Pancreas (tissue), 10 donors: ENCODE measurements around the gene RFX6. TPM values are rescaled to one million over a fixed set of nuclear protein-coding genes. Genes with fewer than 3 reads are reported as not detected.

Source experiments
- ATAC-seq, 4 donors: fragments of 200-7000 bp; cut with Tn5 transposase; one replicate each; pipeline versions ENCODE4 v1.8.0 to v1.9.1; 2020; ENCODE audit warnings: mild to moderate bottlenecking in 4 of 4, moderate library complexity in 4 of 4
- DNase-seq, 6 donors: peaks; one replicate each; pipeline ENCODE4 v3.0.0-alpha.2; 2020
- FAIRE-seq: peaks from 2 replicates; lab custom pipeline; 2012; peaks lifted over from hg19 to GRCh38; lab: Jason Lieb, UNC
- H3K27ac ChIP-seq, 4 donors: fragments of 200-600 bp; sonication (generic); 1 replicate in 3 of 4; 2 replicates in 1 of 4; pipeline versions ENCODE4 v1.5.0 to v1.8.0; 2020
- H3K27me3 ChIP-seq, 4 donors: fragments of 200-600 bp; one replicate each; pipeline ENCODE4 v1.8.0; 2021
- H3K36me3 ChIP-seq, 3 donors: fragments of 200-600 bp; sonication (generic) in 1 of 3; one replicate each; pipeline versions ENCODE4 v1.5.0 to v1.8.0; 2020 to 2021
- H3K4me1 ChIP-seq, 3 donors: fragments of 200-600 bp; one replicate each; pipeline ENCODE4 v1.8.0; 2021
- H3K4me3 ChIP-seq, 4 donors: fragments of 200-600 bp; sonication (generic) in 2 of 4; one replicate each; pipeline versions ENCODE4 v1.5.0 to v1.8.0; 2020 to 2021
- H3K9me3 ChIP-seq, 4 donors: fragments of 200-600 bp; one replicate each; pipeline ENCODE4 v1.8.0; 2021
- WGBS, 2 donors: extraction: QIAGEN DNeasy Blood & Tissue Kit; methylation state at CpG; one replicate each; pipeline ENCODE4 v1.1.7; 2013; 5-methylcytosine and 5-hydroxymethylcytosine counted together
- intact Hi-C, 3 donors: fragments of 100-400 bp; cut with DNase I; formaldehyde crosslinking; loops; one replicate each; pipeline versions ENCODE4 v1.11.1 to v1.14.2; 2022
- polyA plus RNA-seq, 2 donors: library from polyadenylated mRNA; stranded (reverse); fragments of 200-250 nt; gene quantifications; one replicate each; pipeline ENCODE4 v1.2.3, GENCODE V29; 2013
- total RNA-seq, 6 donors: library from RNA; stranded (reverse); fragmentation: NEBNext Ultra II Directional in 4 of 6; extraction: Animal tissue kit (Norgen Biotek cat#: 25700) in 4 of 6; gene quantifications; one replicate each; pipeline versions ENCODE4 v1.2.1 to v1.2.4, GENCODE V29; 2021 to 2023
- TF ChIP-seq, protein P1 (sequence below), 4 donors: fragments of 200-600 bp; sonication (generic) in 3 of 4; IDR thresholded peaks; one replicate each; pipeline versions ENCODE4 v1.5.0 to v1.8.0; 2021; ENCODE audit warnings: antibody characterized with exemption in 4 of 4
- donor health status: healthy with polysubstance abuse.
- donor health status: DM: no; HTN: no; CAD: no; lungs with moderate emphysema.
- donor health status: DM: no; HTN: no; CAD: no.
- donor health status: control.
- donor health status: control.
- donor health status: Bipolar disorder and iron deficiency.
- donor health status: DM: yes; HTN: yes; CAD: no.
- donor health status: DM: no; HTN: no; CAD: no.
- donor health status: DM: no; HTN: no; CAD: no.
- donor health status: DM: yes; HTN: yes; CAD: no.

Gene RFX6
- total and polyA plus RNA-seq, 8 donors, result 0.51 to 20.8 (median 2.3) TPM

DNA sequence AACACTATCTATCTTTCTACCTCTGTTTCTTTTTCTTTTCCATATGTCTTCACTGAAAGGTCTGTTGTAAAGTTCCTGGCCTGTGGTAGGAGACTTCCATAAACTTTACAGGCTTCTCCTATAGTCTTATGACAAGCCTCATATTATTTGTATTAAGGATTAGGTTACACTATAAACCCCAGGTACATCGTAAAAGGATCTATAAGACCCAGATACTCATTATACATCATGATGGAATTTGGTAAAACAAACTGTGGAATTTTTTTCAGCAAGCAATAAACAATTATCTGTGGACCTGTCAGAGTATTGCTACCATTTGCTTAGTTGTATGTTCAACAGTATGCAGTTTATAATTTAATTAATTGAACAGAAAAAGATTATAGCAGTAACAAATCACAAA is 55.5 kb downstream of the RFX6 start:
- no peaks in the 10 kb centered on the region for H3K9me3 ChIP-seq
- no peak overlapping the region for H3K4me3 ChIP-seq
- no peaks in the 10 kb centered on the region for H3K27me3 ChIP-seq
- intact Hi-C loops, result no loop called here
- H3K4me1 ChIP-seq, result no peaks in the 10 kb centered on the region
- ATAC-seq, result no peak
- WGBS, 2 donors, result 63 to 74% methylated on average over 1 of the region's 1 CpG
- no peak for DNase-seq
- no peak for FAIRE-seq
- H3K27ac ChIP-seq, result no peak overlapping the region
- TF ChIP-seq, protein P1, sequence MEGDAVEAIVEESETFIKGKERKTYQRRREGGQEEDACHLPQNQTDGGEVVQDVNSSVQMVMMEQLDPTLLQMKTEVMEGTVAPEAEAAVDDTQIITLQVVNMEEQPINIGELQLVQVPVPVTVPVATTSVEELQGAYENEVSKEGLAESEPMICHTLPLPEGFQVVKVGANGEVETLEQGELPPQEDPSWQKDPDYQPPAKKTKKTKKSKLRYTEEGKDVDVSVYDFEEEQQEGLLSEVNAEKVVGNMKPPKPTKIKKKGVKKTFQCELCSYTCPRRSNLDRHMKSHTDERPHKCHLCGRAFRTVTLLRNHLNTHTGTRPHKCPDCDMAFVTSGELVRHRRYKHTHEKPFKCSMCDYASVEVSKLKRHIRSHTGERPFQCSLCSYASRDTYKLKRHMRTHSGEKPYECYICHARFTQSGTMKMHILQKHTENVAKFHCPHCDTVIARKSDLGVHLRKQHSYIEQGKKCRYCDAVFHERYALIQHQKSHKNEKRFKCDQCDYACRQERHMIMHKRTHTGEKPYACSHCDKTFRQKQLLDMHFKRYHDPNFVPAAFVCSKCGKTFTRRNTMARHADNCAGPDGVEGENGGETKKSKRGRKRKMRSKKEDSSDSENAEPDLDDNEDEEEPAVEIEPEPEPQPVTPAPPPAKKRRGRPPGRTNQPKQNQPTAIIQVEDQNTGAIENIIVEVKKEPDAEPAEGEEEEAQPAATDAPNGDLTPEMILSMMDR (IDR thresholded peaks at IDR 0.05), result no peak
- no peaks in the 10 kb centered on the region for H3K36me3 ChIP-seq

DNA sequence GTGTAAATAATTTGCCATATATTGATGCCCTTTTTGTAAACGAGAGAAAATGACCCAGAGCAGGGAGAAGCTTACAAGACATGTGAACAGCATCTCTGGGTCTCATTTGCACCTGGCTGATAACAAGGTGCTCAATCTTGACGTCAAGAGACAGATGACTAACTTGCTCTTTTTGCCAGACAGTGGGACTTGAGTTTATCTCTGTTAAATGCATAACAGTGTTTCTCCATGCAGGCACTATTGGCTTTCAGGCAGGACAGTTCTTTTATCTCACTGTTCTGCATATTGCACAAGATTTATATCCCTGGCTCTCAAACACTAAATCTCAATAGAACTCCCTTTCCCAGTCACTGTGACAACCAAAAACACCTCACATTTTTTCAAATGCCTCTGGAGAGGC is 56.4 kb downstream of the RFX6 start:
- intact Hi-C loops, result no loop called here
- H3K9me3 ChIP-seq, result no peaks in the 10 kb centered on the region
- no peaks in the 10 kb centered on the region for H3K4me1 ChIP-seq
- WGBS, 2 donors, result 9 to 18% methylated on average over 2 of the region's 2 CpGs
- FAIRE-seq (no peak), DNase-seq (no peak), ATAC-seq (peak in 2 of 4 donors; percentile 25 to 66)
- TF ChIP-seq, protein P1 (IDR thresholded peaks at IDR 0.05), result no peak
- H3K4me3 ChIP-seq, result no peak overlapping the region
- H3K36me3 ChIP-seq, result no peaks in the 10 kb centered on the region
- no peak overlapping the region for H3K27ac ChIP-seq
- H3K27me3 ChIP-seq, result no peaks in the 10 kb centered on the region

DNA sequence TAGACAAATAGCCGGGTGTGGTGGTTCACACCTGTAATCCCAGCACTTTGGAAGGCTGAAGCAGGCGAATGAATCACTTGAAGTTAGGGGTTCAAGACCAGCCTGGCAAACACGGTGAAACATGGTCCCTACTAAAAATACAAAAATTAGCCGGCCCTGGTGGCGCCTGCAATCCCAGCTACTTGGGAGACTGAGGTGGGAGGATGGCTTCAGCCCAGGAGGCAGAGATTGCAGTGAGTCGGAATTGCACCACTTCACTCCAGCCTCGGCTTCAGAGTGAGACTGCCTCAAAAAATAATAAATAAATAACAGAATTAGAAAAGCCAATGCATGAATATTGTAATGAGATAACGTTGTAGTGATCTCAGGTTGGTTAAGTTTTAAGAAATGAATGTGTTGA is 61.3 kb downstream of the RFX6 start:
- Histone ChIP-seq H3K27me3 (no peaks in the 10 kb centered on the region), H3K4me3 (no peak overlapping the region), H3K36me3 (no peaks in the 10 kb centered on the region), H3K9me3 (no peaks in the 10 kb centered on the region), H3K27ac (no peak overlapping the region), H3K4me1 (no peaks in the 10 kb centered on the region)
- TF ChIP-seq, protein P1 (IDR thresholded peaks at IDR 0.05), result no peak
- FAIRE-seq, result no peak
- WGBS, 2 donors, result 72 to 80% methylated on average over 8 of the region's 8 CpGs
- no peak for ATAC-seq
- intact Hi-C loops, result no loop called here
- no peak for DNase-seq

DNA sequence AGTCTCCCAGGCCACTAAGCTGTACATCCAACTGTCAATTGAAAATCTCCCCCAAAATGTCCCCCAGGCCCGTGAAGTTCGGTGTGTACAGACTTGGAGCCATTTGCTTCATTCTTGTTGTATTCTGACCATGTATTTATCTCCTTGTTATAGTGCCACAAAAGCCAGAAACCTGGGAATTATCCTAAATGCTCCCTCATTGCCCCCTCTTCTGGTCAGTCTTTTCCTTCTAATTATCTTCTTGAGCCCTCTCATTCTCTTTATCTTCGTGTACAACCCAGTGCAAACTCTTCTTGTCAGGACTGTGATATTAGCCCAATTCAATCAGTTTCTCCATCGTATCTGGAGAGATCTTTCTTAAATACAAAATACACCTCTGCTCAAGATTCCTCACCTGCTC is 64.7 kb downstream of the RFX6 start:
- no peak for ATAC-seq
- FAIRE-seq, result no peak
- H3K9me3 ChIP-seq, result no peaks in the 10 kb centered on the region
- WGBS, 2 donors, result 63 to 72% methylated on average over 4 of the region's 4 CpGs
- DNase-seq, result no peak
- no peak overlapping the region for H3K27ac ChIP-seq
- peaks cover 0 to 3% (median 0%) of the 10 kb centered on the region in 4 donors for H3K27me3 ChIP-seq
- no peaks in the 10 kb centered on the region for H3K36me3 ChIP-seq
- intact Hi-C loops, result no loop called here
- no peak overlapping the region for H3K4me3 ChIP-seq
- TF ChIP-seq, protein P1 (IDR thresholded peaks at IDR 0.05), result no peak
- no peaks in the 10 kb centered on the region for H3K4me1 ChIP-seq

GRCh38 chr6:116945809-116946208 is 68.8 kb downstream of the RFX6 start:
- no peak for FAIRE-seq
- H3K4me1 ChIP-seq, result peaks cover 6 to 17% (median 10%) of the 10 kb centered on the region in 3 donors
- no peak for ATAC-seq
- no peaks in the 10 kb centered on the region for H3K36me3 ChIP-seq
- TF ChIP-seq, protein P1 (IDR thresholded peaks at IDR 0.05), result no peak
- peaks cover 0 to 3% (median 0%) of the 10 kb centered on the region in 4 donors for H3K27me3 ChIP-seq
- no peak for DNase-seq
- no peak overlapping the region for H3K4me3 ChIP-seq
- H3K9me3 ChIP-seq, result no peaks in the 10 kb centered on the region
- intact Hi-C loops, result no loop called here
- WGBS, 2 donors, result 84 to 92% methylated on average over 5 of the region's 5 CpGs
- H3K27ac ChIP-seq, result no peak overlapping the region
